ENCODE measurements around the gene LYPD1. TPM values are rescaled to one million over a fixed set of nuclear protein-coding genes. Genes with fewer than 3 reads are reported as not detected.

The LYPD1 gene
- total RNA-seq, 1 experiment from 2014 or later, result not detected

GRCh38 chr2:132667706-132668105 lies 2.3 kb downstream of the LYPD1 start:
- intact Hi-C loops (cut with micrococcal nuclease), result no loop called here
- Histone ChIP-seq H3K79me2 (ENCODE audit: insufficient read depth, low read length) (no peaks in the 10 kb centered on the region), H2AFZ (ENCODE audit: low read depth, low read length, poor library complexity, severe bottlenecking) (no peak overlapping the region), H3K4me3 (replicated peaks in 1 of 2; ENCODE audit: low read depth in 1 of 2, low read length in 2 of 2) (no peak overlapping the region), H3K4me2 (ENCODE audit: low read length) (no peak overlapping the region), H3K36me3 (ENCODE audit: control insufficient read depth in 1 of 2, insufficient read depth in 2 of 2, low read length in 2 of 2) (no peaks in the 10 kb centered on the region), H3K9ac (ENCODE audit: low read length) (no peak overlapping the region), H3K27ac (ENCODE audit: low read depth, low read length) (no peak overlapping the region), H3K9me2 (ENCODE audit: insufficient read depth) (no peaks in the 10 kb centered on the region), H4K20me1 (ENCODE audit: insufficient read depth) (no peaks in the 10 kb centered on the region), H3K9me3 (ENCODE audit: control insufficient read depth in 1 of 2, insufficient read depth in 1 of 2, low read depth in 1 of 2, low read length in 2 of 2) (no peaks in the 10 kb centered on the region), H3K4me1 (ENCODE audit: control insufficient read depth in 1 of 2, insufficient read depth in 2 of 2, low read length in 2 of 2) (peaks cover 10 to 18% of the 10 kb centered on the region in 2 experiments), H3K27me3 (ENCODE audit: insufficient read depth, low read length) (peaks cover 55% of the 10 kb centered on the region)
- no TSS peak for BruUV-seq (replicated peaks)
- no peak for DNase-seq (ENCODE audit: low read depth, low spot score)
- TF ChIP-seq RAD21 (IDR thresholded peaks at IDR 0.05; ENCODE audit: low read depth), result no peak
- no peak for TF ChIP-seq SIN3A (IDR thresholded peaks at IDR 0.05; ENCODE audit: low read depth)
- no peak for TF ChIP-seq FOSL1 (IDR thresholded peaks at IDR 0.05; ENCODE audit: low read depth)
- no peak for TF ChIP-seq ZFX (IDR thresholded peaks at IDR 0.05)
- no peak for TF ChIP-seq CBX3 (IDR thresholded peaks at IDR 0.05; ENCODE audit: low read depth)
- TF ChIP-seq POLR2A (IDR thresholded peaks at IDR 0.05; ENCODE audit: borderline replicate concordance, extremely low read depth, insufficient read depth, insufficient read length), result no peak
- no peak for TF ChIP-seq YY1 (IDR thresholded peaks at IDR 0.05; ENCODE audit: extremely low read depth, insufficient replicate concordance, low read depth, low read length)
- TF ChIP-seq SRF (IDR thresholded peaks at IDR 0.05; ENCODE audit: low read depth), result no peak
- TF ChIP-seq MAX (IDR thresholded peaks at IDR 0.05), result no peak
- no peak for TF ChIP-seq SP1 (IDR thresholded peaks at IDR 0.05; ENCODE audit: low read depth)
- TF ChIP-seq ELF1 (IDR thresholded peaks at IDR 0.05; ENCODE audit: borderline replicate concordance, low read depth), result no peak
- TF ChIP-seq, protein P1, sequence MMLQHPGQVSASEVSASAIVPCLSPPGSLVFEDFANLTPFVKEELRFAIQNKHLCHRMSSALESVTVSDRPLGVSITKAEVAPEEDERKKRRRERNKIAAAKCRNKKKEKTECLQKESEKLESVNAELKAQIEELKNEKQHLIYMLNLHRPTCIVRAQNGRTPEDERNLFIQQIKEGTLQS (IDR thresholded peaks at IDR 0.05), result no peak
- TF ChIP-seq EZH2 (IDR thresholded peaks at IDR 0.05), result no peak
- TF ChIP-seq, protein P2, sequence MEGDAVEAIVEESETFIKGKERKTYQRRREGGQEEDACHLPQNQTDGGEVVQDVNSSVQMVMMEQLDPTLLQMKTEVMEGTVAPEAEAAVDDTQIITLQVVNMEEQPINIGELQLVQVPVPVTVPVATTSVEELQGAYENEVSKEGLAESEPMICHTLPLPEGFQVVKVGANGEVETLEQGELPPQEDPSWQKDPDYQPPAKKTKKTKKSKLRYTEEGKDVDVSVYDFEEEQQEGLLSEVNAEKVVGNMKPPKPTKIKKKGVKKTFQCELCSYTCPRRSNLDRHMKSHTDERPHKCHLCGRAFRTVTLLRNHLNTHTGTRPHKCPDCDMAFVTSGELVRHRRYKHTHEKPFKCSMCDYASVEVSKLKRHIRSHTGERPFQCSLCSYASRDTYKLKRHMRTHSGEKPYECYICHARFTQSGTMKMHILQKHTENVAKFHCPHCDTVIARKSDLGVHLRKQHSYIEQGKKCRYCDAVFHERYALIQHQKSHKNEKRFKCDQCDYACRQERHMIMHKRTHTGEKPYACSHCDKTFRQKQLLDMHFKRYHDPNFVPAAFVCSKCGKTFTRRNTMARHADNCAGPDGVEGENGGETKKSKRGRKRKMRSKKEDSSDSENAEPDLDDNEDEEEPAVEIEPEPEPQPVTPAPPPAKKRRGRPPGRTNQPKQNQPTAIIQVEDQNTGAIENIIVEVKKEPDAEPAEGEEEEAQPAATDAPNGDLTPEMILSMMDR (IDR thresholded peaks at IDR 0.05 in 2 of 3, conservative IDR thresholded peaks at IDR 0.05 in 1 of 3; ENCODE audit: borderline replicate concordance in 1 of 3, insufficient read depth in 1 of 3, low read depth in 2 of 3, low read length in 2 of 3), result no peak
- CTCF ChIA-PET, result no interaction called here
- no peak for ATAC-seq
- POLR2A ChIA-PET, result no interaction called here
- RAD21 ChIA-PET (ENCODE audit: low non-redundant PET in 1 of 2, low total read pairs in 2 of 2, uncharacterized antibody in 2 of 2, unreplicated experiment in 2 of 2), result no interaction called here
